WI38 (cell line): ENCODE measurements around the gene PRRX2.

Source experiments
- H3K4me3 ChIP-seq: 2 replicates; pipeline ENCODE4 v1.5.1; 2011; ENCODE audit warnings: low read depth, mild to moderate bottlenecking, control low read depth, low read length
- TF ChIP-seq, protein P1 (sequence below): IDR thresholded peaks from 2 replicates; pipeline ENCODE4 v1.5.1; 2012; ENCODE audit warnings: low read depth, mild to moderate bottlenecking, control low read depth, low read length

The PRRX2 gene

DNA sequence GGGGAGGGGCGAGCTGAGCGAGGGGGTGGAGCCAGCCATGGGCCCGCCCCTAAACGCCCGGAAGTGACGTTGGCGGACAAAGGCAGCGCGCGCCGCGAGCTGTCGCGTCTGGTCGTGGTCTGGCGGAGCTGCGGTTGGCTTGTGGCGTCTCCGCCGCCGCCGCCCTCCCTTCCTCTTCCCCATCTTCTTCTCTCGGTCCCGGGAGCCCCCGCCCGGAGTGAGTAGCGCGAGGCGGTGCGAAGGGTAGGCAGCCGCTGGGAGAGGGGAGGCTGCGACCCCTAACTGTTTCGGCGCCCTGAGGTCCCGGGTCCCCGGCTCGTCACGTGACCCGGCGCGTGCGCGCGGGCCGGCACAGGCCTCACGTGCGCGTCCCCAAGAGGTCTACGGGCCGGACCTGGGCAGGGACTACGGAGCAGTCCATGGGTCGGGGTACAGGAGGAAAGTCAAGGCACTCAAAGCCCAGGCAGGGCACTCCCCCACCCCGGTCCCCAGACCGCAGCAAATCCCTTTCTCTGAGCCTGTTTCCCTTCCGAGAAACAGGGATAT lies 39.3 kb upstream of the PRRX2 start, which contains the start of gene NTMT1:
TSS of gene NTMT1 (plus strand) at position 85 of the 546 bp plus-strand sequence. CDS start 6,541 bp downstream, outside the sequence.
- TF ChIP-seq, protein P1, sequence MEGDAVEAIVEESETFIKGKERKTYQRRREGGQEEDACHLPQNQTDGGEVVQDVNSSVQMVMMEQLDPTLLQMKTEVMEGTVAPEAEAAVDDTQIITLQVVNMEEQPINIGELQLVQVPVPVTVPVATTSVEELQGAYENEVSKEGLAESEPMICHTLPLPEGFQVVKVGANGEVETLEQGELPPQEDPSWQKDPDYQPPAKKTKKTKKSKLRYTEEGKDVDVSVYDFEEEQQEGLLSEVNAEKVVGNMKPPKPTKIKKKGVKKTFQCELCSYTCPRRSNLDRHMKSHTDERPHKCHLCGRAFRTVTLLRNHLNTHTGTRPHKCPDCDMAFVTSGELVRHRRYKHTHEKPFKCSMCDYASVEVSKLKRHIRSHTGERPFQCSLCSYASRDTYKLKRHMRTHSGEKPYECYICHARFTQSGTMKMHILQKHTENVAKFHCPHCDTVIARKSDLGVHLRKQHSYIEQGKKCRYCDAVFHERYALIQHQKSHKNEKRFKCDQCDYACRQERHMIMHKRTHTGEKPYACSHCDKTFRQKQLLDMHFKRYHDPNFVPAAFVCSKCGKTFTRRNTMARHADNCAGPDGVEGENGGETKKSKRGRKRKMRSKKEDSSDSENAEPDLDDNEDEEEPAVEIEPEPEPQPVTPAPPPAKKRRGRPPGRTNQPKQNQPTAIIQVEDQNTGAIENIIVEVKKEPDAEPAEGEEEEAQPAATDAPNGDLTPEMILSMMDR, result no peak
- H3K4me3 ChIP-seq, result peak within 1 kb of the TSS; percentile 74

DNA sequence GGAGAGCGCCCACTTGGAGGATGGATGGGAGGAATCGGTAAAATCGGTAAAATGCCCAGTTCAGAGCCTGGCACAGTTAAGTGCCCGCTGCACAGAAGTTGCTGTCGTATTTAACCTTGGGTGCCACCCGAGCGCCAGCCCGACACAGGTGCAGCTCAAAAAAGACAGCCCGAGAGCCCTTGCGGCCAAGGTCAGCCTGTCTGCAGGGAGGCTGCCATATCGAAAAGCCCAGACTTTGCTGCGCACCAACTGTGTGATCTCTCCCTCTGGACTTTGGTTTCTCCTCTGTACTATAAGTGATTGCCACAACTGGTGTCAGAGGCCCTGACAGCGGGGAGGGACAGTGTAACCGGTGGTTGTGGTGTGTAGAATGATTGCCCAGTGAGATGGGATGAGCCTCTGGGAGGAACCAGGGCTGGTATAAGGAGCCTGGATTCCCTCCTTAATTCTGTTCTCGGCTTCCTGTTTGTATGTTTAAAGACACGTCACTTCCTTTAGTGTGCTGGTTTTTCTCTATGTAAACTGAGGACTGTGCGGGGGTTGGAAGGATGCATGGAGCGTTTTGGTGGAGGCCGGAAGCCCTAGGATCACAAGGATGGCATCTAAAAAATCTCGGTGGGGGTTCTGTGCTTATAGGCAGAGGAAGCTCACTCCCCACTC lies 38.7 kb upstream of the PRRX2 start:
- peak overlapping the region; percentile 74 for H3K4me3 ChIP-seq
- TF ChIP-seq, protein P1, result no peak

DNA sequence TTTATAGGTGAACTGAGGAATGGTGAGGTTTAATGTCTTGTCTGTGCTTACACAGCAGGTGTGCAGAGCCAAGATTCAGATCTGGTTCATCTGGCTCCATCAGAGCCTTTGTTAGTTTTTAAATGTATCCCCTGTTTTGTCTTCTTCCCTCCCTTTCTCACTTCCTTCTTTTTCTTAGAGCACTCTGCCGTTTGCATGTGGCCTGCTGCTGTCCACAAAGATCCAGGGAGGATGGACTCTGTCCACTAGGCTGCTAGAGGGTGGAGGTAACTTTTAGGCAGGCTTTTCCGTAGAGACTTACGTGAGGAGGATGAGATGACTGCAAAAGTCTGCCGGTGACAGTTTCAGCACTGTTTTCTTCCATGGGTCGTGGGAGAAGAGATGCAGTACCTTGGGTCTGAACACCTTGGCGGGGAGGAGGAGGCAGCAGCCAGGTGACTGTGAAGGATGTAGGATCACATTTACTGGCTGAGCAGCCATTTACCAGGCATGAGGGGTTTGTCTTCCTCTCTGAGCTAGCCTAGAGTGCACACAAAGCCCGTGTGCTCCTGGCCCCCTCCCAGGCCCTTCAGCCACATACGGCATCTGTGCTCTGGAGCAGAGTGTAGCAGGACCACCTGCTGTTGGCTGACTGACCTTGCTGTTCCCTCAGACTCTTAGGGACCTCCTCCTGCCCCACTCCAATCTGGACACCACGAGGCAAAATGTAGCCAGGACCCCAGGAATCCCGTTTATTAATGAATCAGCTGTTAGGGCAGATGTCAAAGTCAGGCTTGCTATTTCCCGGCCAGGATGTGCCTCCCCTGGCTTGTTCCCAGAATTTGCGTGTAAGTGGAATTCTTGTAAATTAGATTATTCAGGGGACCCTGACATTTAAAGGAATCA lies 37.6 kb upstream of the PRRX2 start:
- TF ChIP-seq, protein P1, result no peak
- peak overlapping the region; percentile 74 for H3K4me3 ChIP-seq

DNA sequence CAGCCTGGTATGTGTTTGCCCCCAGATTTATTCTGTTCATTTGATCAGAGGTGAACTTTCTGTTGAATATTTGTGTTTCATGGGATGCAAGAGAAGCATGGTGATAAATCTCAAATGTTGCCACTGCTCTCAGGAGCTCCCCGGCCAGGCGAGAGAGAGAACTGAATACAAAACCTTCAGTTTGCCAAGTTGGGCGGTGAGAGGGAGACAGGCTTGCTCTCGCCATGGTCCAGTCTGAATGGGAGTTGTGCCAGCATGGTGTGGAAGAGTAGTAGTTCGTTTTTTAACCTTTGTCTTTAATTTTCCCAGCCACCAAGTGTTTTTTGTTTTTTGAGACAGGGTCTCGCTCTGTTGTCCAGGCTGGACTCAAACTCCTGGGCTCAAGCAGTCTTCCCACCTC lies 36.7 kb upstream of the PRRX2 start:
- peak overlapping the region; percentile 74 for H3K4me3 ChIP-seq
- TF ChIP-seq, protein P1, result no peak

DNA sequence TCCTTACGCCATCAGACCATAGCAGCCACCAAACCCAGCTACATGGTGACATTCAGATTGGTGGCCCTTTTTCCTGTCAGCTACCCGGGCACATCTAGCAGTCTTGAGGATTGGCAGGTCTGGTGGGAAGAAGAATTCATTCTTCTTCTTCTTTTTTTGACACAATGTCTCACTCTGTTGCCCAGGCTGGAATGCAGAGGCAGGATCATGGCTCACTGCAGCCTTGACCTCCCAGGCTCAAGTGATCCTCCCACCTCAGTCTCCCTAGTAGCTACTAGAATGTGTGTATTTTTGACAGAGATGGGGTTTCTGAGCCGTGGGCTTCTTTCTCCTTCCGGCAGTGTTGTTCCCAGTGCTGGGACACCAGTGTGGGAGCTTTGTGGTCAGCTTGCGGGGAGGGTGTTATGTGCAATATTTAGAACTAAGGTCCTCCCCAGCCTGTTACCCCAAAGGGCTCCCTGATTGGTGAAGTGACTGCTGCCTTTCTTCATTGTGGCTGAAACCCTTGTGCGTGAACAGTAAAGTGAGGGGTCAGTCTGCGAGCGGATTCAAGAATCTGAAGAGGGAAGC lies 36.1 kb upstream of the PRRX2 start:
- H3K4me3 ChIP-seq, result no peak overlapping the region
- TF ChIP-seq, protein P1, result no peak

DNA sequence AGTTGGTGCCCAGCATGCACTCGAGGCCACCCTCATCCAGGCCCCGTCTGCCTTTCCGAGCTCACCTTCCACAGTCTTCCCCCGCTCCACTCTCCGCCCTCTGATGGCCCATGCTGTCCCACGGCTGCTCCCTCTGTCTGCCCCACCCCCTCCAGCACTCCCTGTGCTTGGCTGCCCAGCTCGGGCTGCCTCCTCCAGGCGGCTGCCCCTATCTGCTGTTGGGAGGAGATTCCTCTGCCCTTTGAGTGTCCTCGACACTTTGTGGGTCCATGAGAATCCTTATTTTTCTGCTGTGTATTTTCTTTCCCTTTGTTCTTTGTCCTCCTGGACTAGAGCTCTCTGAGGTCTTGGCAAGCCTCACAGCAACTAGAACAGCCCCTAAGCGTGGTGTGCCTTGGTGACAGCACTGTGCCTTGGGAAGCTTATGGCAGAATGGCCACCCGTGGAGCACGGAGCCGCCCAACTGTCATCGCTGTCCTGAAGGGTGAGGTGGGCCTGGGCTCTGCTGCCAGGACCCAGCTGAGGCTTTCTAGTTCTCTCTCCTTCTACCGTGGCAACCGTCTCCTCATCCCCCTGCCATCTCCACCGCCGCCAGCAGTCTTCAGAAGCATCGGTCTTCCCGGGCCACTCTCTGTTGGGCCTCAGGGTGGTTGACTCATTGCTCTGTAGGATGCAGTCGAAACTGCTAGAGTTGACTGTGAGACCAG lies 34.3 kb upstream of the PRRX2 start:
- TF ChIP-seq, protein P1, result no peak
- no peak overlapping the region for H3K4me3 ChIP-seq
